Measurements from ENCODE around the gene GPR63.

DNA sequence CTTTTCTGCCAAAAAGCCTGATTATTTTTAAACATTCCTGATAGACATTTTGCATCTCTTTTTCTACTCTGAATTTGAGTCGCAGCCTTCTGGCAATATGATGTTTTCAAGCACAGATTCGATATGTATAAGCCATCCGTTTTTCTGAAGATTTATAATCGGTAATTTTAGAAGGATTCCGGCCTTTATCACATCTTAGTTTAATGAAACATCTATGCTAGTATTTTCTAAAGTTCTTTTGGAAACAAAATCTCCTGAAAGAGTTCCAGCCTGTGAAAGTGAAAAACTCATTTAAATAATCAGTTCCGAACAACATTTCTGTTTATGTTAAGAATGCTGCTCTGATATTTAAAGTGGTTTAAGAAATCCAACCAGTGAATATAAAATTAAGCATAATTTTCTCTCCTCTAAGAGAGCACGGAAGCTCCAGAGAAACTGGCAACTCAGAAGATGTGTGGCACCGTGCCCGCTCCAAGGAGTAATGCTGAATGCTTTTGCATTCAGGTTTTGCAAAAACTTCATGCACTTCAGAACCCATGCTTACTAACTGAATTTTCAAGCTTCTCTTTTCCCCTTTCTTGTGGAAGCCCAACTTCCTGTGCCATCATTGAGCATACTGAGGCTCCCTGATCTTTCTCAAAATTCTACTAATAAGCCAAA is 39.7 kb upstream of the GPR63 start:
- TF ChIP-seq CBX2 (IDR thresholded peaks at IDR 0.05; ENCODE audit: low read depth, low read length): no peak
- no peak for TF ChIP-seq CBX2 (CRISPR knock-in tag; IDR thresholded peaks at IDR 0.05; ENCODE audit: low read depth)
- TF ChIP-seq ZNF205 (CRISPR knock-in tag; IDR thresholded peaks at IDR 0.05): no peak
- TF ChIP-seq GLI4 (CRISPR knock-in tag; IDR thresholded peaks at IDR 0.05; ENCODE audit: borderline replicate concordance): no peak
- TF ChIP-seq, protein P1, sequence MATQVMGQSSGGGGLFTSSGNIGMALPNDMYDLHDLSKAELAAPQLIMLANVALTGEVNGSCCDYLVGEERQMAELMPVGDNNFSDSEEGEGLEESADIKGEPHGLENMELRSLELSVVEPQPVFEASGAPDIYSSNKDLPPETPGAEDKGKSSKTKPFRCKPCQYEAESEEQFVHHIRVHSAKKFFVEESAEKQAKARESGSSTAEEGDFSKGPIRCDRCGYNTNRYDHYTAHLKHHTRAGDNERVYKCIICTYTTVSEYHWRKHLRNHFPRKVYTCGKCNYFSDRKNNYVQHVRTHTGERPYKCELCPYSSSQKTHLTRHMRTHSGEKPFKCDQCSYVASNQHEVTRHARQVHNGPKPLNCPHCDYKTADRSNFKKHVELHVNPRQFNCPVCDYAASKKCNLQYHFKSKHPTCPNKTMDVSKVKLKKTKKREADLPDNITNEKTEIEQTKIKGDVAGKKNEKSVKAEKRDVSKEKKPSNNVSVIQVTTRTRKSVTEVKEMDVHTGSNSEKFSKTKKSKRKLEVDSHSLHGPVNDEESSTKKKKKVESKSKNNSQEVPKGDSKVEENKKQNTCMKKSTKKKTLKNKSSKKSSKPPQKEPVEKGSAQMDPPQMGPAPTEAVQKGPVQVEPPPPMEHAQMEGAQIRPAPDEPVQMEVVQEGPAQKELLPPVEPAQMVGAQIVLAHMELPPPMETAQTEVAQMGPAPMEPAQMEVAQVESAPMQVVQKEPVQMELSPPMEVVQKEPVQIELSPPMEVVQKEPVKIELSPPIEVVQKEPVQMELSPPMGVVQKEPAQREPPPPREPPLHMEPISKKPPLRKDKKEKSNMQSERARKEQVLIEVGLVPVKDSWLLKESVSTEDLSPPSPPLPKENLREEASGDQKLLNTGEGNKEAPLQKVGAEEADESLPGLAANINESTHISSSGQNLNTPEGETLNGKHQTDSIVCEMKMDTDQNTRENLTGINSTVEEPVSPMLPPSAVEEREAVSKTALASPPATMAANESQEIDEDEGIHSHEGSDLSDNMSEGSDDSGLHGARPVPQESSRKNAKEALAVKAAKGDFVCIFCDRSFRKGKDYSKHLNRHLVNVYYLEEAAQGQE (IDR thresholded peaks at IDR 0.05; ENCODE audit: borderline replicate concordance in 1 of 2, low read depth in 1 of 2, low read length in 2 of 2): no peak
- TF ChIP-seq EEA1 (CRISPR knock-in tag; IDR thresholded peaks at IDR 0.05; ENCODE audit: borderline replicate concordance): no peak
- TF ChIP-seq, protein P2, sequence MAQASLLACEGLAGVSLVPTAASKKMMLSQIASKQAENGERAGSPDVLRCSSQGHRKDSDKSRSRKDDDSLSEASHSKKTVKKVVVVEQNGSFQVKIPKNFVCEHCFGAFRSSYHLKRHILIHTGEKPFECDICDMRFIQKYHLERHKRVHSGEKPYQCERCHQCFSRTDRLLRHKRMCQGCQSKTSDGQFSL (CRISPR knock-in tag; IDR thresholded peaks at IDR 0.05): no peak
